D341Med (cell line): Measurements from ENCODE around the gene DAGLA.
A peak's percentile ranks its signal among the peaks of the same experiment; 100 is the strongest.

Source experiments
- DNase-seq: peaks from one replicate; pipeline ENCODE4 v3.0.0; 2012; ENCODE audit warnings: low spot score

Gene DAGLA

DNA sequence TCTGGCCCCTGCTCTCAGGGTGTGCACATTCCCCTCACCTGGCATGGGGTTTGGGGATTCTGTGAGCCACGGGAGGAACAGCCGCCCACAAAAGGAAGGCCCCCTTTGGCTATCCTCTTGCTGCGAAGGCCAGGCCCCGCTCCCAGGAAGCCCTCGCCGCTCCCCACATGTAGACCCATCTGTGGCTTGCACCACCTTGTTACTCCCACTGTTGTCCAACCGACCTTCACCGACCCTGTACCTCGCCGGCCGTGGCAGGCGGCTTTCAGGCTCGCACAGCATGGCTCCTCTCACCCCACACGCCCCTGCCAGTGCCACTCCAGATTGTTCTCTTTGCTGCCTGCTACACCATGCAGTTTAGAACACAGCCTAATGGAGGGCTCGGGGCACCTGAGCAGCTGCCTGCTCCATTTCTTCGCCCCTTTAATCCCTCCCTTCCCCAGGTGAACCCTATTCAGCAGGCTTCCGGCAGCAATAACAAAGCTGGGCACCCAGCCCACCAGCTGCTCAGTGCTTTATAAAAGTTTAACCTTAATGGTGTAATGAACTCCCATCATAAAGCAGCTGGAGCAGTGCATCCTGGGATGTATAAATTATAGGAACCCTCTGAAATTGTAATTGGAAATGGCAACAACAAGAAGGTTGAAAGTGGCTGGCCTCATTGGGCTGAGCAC is 10.7 kb downstream of the DAGLA start:
- no peak for DNase-seq

DNA sequence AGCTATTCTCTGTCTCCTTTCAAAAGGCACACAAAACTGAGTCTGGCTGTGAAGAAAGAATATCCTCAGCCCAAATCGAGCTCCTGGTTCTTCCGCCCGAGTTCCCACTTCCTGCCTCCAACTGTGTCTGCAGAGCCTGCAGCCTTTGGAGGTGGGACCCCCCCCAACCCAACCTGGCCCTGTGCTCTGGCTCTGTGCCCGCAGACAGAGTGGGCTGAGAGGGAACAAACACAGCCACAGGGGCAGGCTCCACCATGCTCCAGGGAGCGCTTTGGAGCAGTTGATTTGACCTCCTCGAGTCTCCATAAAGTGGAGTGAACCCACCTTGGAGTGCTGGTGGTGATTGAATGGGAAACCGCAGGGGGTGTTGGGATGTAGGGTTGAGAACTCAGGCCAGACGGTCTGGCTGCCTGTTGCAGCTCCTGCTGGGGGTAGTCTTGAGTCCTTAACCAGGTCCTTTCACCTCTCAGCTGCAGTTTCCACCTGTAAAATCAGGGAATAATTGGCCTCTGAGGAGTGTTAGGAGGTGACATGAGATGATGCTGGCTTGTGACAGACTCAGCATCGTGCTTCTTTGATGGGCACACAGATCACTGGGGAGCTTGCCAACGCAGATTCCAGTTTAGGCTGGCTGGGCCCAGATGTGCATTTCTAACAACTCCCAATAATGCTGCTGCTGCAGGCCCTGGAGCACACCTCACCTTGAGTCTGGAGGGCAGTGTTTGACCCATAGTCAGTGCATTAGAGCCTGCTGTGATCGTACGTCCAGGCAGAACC is 11.4 kb downstream of the DAGLA start:
- DNase-seq: no peak

DNA sequence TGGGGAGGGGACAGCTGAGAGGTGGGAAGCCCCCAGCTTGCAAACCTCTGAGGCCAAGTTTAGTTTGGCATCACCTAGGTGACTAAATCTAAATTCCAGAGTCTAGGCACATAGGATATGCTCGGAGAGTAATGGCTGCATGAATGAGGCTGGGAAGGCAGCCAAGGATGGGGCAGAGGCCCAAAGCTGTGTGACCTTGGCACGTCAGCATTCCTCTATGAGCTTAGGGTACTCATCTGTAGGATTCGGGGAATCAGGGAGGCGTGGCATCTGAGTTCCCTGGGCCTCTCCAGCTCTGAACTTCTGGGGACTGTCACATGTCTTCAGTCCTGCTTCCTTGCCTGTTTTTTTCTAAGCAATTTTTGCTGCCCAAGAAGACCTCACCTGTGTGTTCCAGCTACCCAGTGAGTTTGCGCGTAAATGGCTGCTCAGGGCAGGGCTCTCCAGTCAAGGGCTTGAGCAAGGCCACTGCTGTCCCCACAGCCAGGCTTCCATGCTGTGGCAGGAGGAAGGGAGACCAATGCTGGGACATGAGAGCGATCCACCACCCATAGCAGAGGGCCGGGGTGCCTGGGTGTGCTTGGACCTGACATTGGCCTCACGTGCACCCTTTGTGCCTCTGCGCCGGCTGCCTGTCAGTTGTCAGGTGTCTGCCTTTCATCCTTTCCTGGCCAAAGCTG is 13.9 kb downstream of the DAGLA start:
- DNase-seq: no peak

- DNase-seq: no peak
These were observed 14.4 kb downstream of the DAGLA start for GRCh38 chr11:61694602-61694939.

DNA sequence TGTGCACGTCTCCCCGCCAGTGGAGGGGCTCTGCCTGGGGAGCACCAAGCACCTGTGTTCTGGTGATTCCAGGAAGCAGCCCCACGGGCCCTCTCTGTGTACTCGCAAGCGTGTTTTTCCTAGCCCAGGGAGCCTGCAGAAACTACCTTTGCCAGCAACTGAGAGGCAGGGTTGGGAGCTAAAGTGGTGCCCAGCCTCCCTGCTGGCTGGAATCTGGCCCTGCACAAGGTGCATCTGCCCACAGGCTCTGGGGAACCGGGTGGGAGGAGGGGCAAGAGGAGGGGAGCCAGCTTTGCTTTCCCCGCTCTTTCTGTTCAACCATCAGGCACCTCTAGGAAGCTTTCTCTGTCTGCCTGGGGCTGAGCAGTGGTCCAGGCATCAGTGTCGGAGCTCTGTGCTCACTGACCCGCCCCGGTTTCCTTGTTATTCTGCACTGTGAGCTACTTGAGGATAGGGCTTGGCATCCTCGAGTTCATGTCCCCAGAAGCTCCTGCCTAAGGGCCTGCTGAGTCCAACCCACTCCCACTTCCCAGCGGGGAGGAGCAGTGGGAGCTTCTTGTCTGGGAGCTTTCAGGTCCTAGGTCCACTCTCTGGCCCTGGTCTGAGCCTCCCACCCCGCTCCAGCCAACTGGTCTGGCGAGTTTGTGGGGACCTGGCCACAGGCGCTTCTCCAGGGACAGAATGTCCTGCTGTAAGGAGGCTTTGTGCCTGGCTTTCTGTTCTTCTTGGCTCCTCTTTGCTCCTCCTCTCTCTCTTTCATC is 14.9 kb downstream of the DAGLA start:
- DNase-seq: no peak

GRCh38 chr11:61695917-61696316 is 15.7 kb downstream of the DAGLA start:
- DNase-seq: no peak

DNA sequence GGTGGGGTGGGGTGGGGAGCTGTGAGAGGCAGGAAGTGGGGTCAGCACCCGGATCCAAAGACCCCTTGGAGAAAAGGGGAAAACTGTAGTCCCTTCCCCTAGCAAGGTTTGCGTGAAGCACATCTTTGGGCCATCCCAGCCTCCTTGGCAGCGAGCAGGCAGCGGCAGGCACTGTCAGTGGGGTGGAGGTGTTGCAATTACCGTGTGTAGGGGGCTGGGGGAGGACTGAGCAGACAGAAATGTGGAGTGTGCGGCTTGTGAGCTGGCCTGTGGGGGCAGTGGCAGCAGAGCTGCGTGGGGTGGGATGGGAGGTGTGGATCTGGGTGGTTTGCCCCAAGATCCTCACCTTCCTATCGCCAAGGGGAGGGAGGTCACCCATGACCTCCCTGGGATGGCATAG is 16.4 kb downstream of the DAGLA start:
- DNase-seq: no peak

GRCh38 chr11:61697078-61697502 is 16.9 kb downstream of the DAGLA start:
- no peak for DNase-seq

DNA sequence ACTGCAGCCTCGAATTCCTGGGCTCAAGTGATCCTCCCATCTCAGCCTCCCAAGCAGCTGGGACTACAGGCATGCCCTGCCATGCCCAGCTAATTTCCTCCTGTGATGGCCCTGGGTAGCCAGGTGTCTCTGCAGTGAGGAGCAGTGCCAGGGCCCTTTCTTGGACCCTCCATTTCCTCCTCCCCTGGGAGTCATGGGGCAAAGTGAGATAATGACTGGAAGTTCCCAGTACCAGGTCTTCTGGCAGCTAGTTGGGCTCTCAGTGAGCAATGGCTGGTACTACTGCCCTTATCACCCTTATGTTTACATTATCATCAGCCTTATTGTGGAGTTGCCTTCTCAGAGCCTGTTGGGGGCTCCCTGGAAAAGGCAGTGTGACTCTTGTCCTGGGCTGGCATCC is 17.6 kb downstream of the DAGLA start:
- DNase-seq: no peak

- DNase-seq: no peak
These were observed 18.2 kb downstream of the DAGLA start for GRCh38 chr11:61698173-61698948.

- no peak for DNase-seq
These were observed 19.6 kb downstream of the DAGLA start for GRCh38 chr11:61699737-61700160.

GRCh38 chr11:61700212-61700611 is 20.0 kb downstream of the DAGLA start:
- DNase-seq: no peak

GRCh38 chr11:61700720-61701119 is 20.5 kb downstream of the DAGLA start:
- DNase-seq: no peak

DNA sequence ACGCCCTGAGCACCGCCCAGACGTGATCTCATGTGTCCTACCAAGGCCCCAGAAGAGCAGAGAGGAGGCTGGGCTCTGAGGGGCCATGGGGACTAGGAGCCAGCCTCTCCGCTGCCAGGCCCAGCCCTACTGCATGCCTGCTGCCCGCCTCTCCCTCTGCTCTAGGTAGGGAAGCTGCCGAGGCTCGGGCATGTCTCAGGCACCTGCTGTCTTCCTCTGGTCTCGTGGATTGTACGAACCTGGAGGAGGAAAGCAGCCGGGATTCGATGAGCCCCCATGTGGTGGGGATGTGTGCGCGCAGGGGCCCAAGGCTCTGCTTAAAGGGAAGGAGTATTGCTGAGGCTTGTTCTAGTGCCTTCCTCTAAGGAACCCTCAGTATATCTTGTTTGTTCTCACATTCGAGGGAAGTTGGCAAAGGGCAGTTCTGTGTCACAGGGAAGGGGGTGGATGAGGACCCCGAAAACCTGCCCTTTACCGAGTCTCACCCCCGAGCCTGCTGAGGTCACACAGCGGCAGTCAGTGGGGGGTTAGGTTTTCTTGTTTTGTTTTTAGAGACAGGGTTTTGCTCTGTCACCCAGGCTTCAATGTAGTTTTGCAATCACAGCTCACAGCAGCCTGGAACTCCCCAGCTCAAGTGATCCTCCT is 21.2 kb downstream of the DAGLA start:
- peak; percentile 82 for DNase-seq

GRCh38 chr11:61702701-61703312 is 22.6 kb downstream of the DAGLA start:
- DNase-seq: no peak

DNA sequence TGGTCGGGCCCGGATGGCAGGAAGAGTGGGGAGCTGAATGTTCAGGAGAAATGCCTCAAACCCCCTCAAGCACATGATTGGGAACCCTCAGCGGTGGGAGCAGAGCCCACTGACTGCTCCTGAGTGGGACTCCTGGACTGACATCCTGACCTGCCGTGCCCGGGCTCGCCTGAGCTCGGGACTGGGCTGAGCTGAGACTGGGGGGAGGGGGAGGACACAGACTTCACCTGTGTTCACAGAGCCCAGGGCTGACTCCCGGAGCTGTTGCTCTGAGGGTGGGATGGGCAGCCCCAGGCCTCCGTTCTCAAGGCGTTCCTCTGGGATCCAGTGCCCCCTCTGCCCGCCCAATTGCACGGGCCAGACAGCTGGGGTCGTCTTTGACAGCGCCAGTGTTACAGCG is 24.6 kb downstream of the DAGLA start:
- DNase-seq: no peak

DNA sequence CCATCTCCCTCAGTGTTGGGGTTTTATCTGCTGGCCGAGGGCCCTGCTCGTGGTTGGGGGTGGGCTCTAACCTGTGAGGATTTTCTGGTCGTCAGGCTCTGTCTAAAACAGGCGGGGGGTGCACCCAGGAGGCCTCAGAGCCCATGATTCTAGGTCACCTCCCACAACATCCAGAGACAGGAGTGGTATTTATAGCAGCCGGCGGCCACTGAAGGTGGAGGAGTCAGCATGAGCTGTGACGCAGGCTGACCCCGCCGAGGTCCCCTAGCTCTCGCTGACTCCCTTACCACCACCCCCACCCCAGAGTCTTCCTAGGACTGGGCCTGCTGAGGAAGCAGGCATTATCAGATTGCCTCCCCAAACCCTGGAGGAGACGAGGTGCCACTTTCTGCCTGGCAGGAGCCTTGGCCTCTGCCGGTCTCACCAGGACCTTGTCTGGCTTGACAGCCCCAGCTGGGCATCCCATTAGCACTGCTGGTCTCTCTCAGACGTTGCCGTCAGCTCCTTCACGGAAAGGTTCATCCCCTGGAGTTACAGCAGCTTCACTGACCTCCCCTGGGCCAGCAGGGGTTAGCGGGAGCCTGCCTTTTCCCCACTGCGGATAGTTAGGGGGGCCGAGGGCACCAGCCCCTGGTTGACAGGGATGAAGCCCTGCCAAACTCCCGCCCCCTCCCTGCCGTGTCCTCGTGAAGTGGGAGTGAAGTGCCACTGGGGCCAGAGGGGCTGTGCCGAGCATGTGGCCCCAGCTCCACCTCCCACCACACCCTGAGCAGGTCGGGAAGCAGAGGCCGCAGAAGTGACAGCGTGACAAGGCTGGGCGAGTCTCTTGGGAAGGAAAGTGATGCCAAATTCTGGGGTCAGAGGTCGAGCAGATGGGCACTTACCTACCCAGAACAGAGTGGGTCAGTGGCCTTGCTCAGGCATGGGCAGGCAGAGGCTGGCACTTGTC is 26.5 kb downstream of the DAGLA start:
- no peak for DNase-seq

DNA sequence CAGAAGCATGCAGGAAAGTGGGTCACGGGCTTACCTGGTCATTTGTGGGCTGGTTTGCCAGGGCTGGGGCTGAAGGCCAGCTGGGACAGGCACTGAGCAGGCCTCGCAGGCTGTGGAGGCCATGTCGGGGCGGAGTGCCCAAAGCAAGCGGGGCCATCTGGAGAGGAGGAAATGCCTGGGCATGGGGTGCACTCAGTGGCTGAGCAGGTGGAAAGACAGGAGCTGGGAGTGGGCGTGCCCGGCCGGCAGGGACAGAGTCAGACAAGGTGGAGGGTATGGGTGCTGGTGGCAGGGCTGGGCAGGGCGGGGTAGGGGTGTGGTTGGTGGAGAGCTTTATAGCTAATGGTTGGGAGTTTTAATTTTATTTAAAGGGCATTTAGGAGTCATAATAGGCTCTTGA is 27.4 kb downstream of the DAGLA start:
- no peak for DNase-seq

- no peak for DNase-seq
These were observed 28.9 kb downstream of the DAGLA start for GRCh38 chr11:61709110-61709509.

GRCh38 chr11:61709572-61709971 is 29.4 kb downstream of the DAGLA start:
- DNase-seq: no peak
